ENCODE measurements around the gene MRPS12. TPM values are rescaled to one million over a fixed set of nuclear protein-coding genes. Genes with fewer than 3 reads are reported as not detected.

The MRPS12 gene
- total and polyA plus RNA-seq, 2 of the 4 experiments (the other 2 are of a cell fraction) = 26.7 to 75.4 TPM

GRCh38 chr19:38931521-38931793 is 713 bp downstream of the MRPS12 start (continued):
- TF ChIP-seq NFE2L2 (IDR thresholded peaks at IDR 0.05; ENCODE audit: low read depth, low read length) (no peak), SMC3 (IDR thresholded peaks at IDR 0.05; ENCODE audit: low read depth, low read length) (no peak)

- no peak overlapping the region for H2BK120ac ChIP-seq (ENCODE audit: low read depth, low read length)
- no peak overlapping the region for H3K18ac ChIP-seq (ENCODE audit: low read depth, low read length)
- in situ Hi-C loops (cut with MboI; ENCODE audit: low sequenced_read_pairs) = loop anchor here (25.0 kb wide), 1 partner anchor 520 kb away; the partner anchor contains the start of gene FAM98C
- H4K5ac ChIP-seq (ENCODE audit: low read depth, low read length) = no peak overlapping the region
- no peak overlapping the region for H2AK9ac ChIP-seq (replicated peaks; ENCODE audit: low read depth, low read length, poor library complexity)
- H3K79me1 ChIP-seq (ENCODE audit: low read depth in 1 of 2, low read length in 2 of 2) = peaks cover 29 to 57% of the 10 kb centered on the region in 2 experiments; a peak in 3 of 4 replicates
- H3K4ac ChIP-seq (ENCODE audit: low read depth, low read length) = no peak overlapping the region
- peak; percentile 21; the same call in 1 of the 2 replicates for TF ChIP-seq SMC3 (IDR thresholded peaks at IDR 0.05; ENCODE audit: low read depth, low read length)
- no peak for TF ChIP-seq ELK1 (IDR thresholded peaks at IDR 0.05; ENCODE audit: borderline replicate concordance, low read depth, low read length)
- TF ChIP-seq, protein P1, sequence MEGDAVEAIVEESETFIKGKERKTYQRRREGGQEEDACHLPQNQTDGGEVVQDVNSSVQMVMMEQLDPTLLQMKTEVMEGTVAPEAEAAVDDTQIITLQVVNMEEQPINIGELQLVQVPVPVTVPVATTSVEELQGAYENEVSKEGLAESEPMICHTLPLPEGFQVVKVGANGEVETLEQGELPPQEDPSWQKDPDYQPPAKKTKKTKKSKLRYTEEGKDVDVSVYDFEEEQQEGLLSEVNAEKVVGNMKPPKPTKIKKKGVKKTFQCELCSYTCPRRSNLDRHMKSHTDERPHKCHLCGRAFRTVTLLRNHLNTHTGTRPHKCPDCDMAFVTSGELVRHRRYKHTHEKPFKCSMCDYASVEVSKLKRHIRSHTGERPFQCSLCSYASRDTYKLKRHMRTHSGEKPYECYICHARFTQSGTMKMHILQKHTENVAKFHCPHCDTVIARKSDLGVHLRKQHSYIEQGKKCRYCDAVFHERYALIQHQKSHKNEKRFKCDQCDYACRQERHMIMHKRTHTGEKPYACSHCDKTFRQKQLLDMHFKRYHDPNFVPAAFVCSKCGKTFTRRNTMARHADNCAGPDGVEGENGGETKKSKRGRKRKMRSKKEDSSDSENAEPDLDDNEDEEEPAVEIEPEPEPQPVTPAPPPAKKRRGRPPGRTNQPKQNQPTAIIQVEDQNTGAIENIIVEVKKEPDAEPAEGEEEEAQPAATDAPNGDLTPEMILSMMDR (conservative IDR thresholded peaks at IDR 0.05; ENCODE audit: low read depth, low read length) = peak; percentile 47
- peak; percentile 29 for TF ChIP-seq RAD21 (IDR thresholded peaks at IDR 0.05; ENCODE audit: low read length)
- no peak for TF ChIP-seq POLR2A (IDR thresholded peaks at IDR 0.05; ENCODE audit: low read depth, low read length)
- H2BK20ac ChIP-seq (ENCODE audit: low read depth, low read length) = no peak overlapping the region
- intact Hi-C loops (cut with micrococcal nuclease) = loop anchor here (5.0 kb wide), 1 partner anchor 285 kb away; the partner anchor contains the start of gene ACTN4
- H3K4me1 ChIP-seq (ENCODE audit: control insufficient read depth, insufficient read depth, low read length) = no peaks in the 10 kb centered on the region
- no peak overlapping the region for H3K23ac ChIP-seq (ENCODE audit: low read depth, low read length)
- dilution Hi-C loops (cut with HindIII; ENCODE audit: low sequenced_read_pairs, unreplicated experiment) = no loop called here
- H3K4me2 ChIP-seq (ENCODE audit: low read depth, low read length) = no peak overlapping the region
- H3K9me1 ChIP-seq (ENCODE audit: insufficient read depth, low read length) = peaks cover 3% of the 10 kb centered on the region; the same call in 1 of the 2 replicates
- no peaks in the 10 kb centered on the region; the same call in 1 of the 2 replicates for H4K20me1 ChIP-seq (ENCODE audit: insufficient read depth, low read length)
- DNase-seq (peak; percentile 44), ATAC-seq (ENCODE audit: low read depth) (no peak)
- no peak overlapping the region for H2BK5ac ChIP-seq (ENCODE audit: low read depth, low read length, poor library complexity, severe bottlenecking)
- no peak overlapping the region for H2BK15ac ChIP-seq (ENCODE audit: low read depth, low read length)
- no TSS peak for BruUV-seq (replicated peaks)
- CTCF ChIA-PET = no interaction called here
- H4K91ac ChIP-seq (ENCODE audit: insufficient read depth, low read depth, low read length) = no peak overlapping the region
- H4K8ac ChIP-seq (ENCODE audit: low read depth in 2 of 2, low read length in 2 of 2) = no peak overlapping the region
- H3K9me3 ChIP-seq (ENCODE audit: control insufficient read depth, insufficient read depth, low read length) = no peaks in the 10 kb centered on the region
- H3K4me3 ChIP-seq (ENCODE audit: insufficient read depth, low read depth, low read length) = no peak overlapping the region
- POLR2A ChIA-PET (ENCODE audit: unreplicated experiment) = no interaction called here
- WGBS, 2 experiments (ENCODE audit: extremely low coverage in 2 of 2, insufficient read length in 1 of 2) = 99% methylated on average over 14 of the region's 29 CpGs; no CpG with 5 or more reads in 1 of the 2 experiments
- H3K36me3 ChIP-seq (ENCODE audit: control insufficient read depth, insufficient read depth, low read length) = peaks cover 11% of the 10 kb centered on the region
- H3K56ac ChIP-seq (ENCODE audit: extremely low read depth, insufficient read depth, low read length) = no peak overlapping the region
- H2AK5ac ChIP-seq (ENCODE audit: low read depth, low read length) = no peak overlapping the region
- H3K14ac ChIP-seq (replicated peaks; ENCODE audit: low read depth, low read length) = no peak overlapping the region
- no peak overlapping the region for H2AFZ ChIP-seq (replicated peaks; ENCODE audit: low read length, poor library complexity)
- H3K27me3 ChIP-seq (ENCODE audit: control insufficient read depth, insufficient read depth, low read length) = no peaks in the 10 kb centered on the region
- no peak overlapping the region for H3K9ac ChIP-seq (ENCODE audit: low read depth, low read length)
- H3K27ac ChIP-seq (ENCODE audit: insufficient read depth, low read length) = no peak overlapping the region
Measured at GRCh38 chr19:38932425-38933179, 1.9 kb downstream of the MRPS12 start.
